Central memory CD8-positive, alpha-beta T cell (primary cell): Measurements from ENCODE around the gene SLC35B1.
"Not testable (repeated sequence)": the region's sequence is repeated elsewhere in the genome, so short reads cannot be mapped to it uniquely, and the experiment has no call there.

ENCODE experiments used
- ATAC-seq: fragments of 150-1000 bp; cut with Tn5 transposase; replicated peaks from 2 replicates; pipeline ENCODE4 v1.10.0; 2022; ENCODE audit warnings: mild to moderate bottlenecking, moderate FRiP score, moderate number of reproducible peaks; ENCODE audit not compliant: poor library complexity, severe bottlenecking; ENCODE audit errors: extremely low read depth
- DNase-seq, 2 donors: peaks; one replicate each; pipeline ENCODE4 v3.0.0; 2021; ENCODE audit warnings: low spot score in 2 of 2
- H3K27ac Mint-ChIP-seq: one replicate; pipeline ENCODE4 v1.8.0; 2022; ENCODE audit warnings: low read depth, mild to moderate bottlenecking, moderate library complexity, mixed read lengths
- H3K27me3 Mint-ChIP-seq: one replicate; pipeline ENCODE4 v1.8.0; 2022; ENCODE audit warnings: mixed read lengths
- H3K36me3 Mint-ChIP-seq: one replicate; pipeline ENCODE4 v1.8.0; 2022; ENCODE audit warnings: mild to moderate bottlenecking, moderate library complexity, mixed read lengths; ENCODE audit not compliant: insufficient read depth
- H3K4me1 Mint-ChIP-seq: one replicate; pipeline ENCODE4 v1.8.0; 2022; ENCODE audit warnings: mixed read lengths
- H3K4me3 Mint-ChIP-seq: one replicate; pipeline ENCODE4 v1.8.0; 2022; ENCODE audit warnings: mild to moderate bottlenecking, moderate library complexity, mixed read lengths
- H3K9me3 Mint-ChIP-seq: one replicate; pipeline ENCODE4 v1.8.0; 2022; ENCODE audit warnings: mixed read lengths

Gene SLC35B1

DNA sequence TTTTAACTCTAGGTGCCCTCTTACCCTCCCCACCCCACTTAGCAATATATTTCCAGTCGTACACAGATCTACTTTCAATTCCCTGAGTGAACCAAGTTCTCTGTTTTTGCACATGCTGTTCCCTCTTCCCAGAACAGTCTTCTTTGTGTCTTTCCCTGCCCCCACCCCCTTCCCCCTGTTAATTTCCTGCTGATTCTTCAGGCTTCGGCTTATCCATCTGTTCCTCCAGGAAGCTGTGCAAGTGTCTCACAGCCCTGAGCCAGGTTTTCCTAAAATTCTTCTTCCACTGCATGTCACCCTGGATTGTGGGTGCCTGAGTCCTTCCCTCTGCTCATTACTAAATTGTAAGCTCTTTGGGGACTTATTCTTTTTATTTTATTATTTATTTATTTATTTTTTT, 17.5 kb downstream of the SLC35B1 start:
- H3K27ac Mint-ChIP-seq = no peak overlapping the region
- no peak for DNase-seq
- H3K4me3 Mint-ChIP-seq = no peak overlapping the region
- no peaks in the 10 kb centered on the region for H3K9me3 Mint-ChIP-seq
- ATAC-seq = no peak
- H3K4me1 Mint-ChIP-seq = peaks cover 42% of the 10 kb centered on the region
- H3K36me3 Mint-ChIP-seq = peaks cover 11% of the 10 kb centered on the region
- no peaks in the 10 kb centered on the region for H3K27me3 Mint-ChIP-seq

DNA sequence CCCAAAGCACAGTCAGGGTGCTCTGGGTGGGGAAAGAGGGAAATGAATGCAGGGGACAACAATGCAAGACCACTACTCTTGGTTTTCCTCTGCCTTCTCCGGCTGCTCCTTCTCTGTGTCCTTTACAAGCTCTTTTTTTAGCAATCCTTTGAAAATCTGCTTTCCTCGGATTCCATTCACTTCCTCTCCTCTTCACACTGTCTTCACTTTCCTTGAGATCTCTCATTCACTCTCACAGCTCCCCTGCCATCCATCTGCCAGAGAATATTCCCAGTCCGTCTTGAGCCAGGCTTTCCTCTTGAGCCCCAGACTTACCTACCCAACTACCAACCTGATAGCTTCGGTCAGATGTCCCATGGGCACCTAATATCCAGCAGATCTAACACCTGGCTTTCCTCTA, 18.9 kb downstream of the SLC35B1 start:
- no peaks in the 10 kb centered on the region for H3K9me3 Mint-ChIP-seq
- peak overlapping the region; percentile 78 for H3K4me3 Mint-ChIP-seq
- H3K36me3 Mint-ChIP-seq = peaks cover 11% of the 10 kb centered on the region
- peaks cover 38% of the 10 kb centered on the region for H3K4me1 Mint-ChIP-seq
- H3K27me3 Mint-ChIP-seq = no peaks in the 10 kb centered on the region
- DNase-seq (no peak), ATAC-seq (no peak)
- H3K27ac Mint-ChIP-seq = peak overlapping the region; percentile 89

DNA sequence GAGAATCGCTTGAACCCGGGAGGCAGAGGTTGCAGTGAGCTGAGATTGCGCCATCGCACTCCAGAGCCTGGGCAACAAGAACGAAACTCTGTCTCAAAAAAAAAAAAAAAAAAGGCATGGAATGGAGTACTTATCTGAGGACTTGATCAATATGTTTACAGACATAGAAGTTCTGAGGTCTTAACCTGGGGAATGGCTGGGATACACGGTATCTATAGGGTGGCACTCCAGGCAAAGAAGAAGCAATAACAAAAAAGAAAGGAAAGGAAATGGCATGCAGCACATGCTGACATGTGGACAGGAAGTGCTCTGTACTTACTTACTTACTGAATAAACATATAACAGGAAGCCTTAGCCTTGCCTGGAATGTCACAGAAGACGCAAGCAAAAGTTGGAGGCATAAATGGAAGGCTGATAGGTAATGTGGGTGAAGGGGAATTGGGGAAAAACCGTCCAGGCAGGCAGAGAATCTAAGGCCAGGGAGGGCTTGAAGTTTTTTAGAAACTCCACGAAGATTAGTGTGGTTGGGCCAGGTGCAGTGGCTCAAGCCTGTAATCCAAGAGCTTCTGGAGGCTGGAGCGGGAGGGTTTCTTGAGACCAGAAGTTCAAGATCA, 19.8 kb downstream of the SLC35B1 start:
- Mint-ChIP-seq H3K4me1 (peaks cover 38% of the 10 kb centered on the region), H3K4me3 (peak overlapping the region; percentile 78), H3K27me3 (no peaks in the 10 kb centered on the region), H3K9me3 (no peaks in the 10 kb centered on the region), H3K36me3 (peaks cover 7% of the 10 kb centered on the region), H3K27ac (peak overlapping the region; percentile 82)
- DNase-seq = no peak
- ATAC-seq = peak; percentile 80

DNA sequence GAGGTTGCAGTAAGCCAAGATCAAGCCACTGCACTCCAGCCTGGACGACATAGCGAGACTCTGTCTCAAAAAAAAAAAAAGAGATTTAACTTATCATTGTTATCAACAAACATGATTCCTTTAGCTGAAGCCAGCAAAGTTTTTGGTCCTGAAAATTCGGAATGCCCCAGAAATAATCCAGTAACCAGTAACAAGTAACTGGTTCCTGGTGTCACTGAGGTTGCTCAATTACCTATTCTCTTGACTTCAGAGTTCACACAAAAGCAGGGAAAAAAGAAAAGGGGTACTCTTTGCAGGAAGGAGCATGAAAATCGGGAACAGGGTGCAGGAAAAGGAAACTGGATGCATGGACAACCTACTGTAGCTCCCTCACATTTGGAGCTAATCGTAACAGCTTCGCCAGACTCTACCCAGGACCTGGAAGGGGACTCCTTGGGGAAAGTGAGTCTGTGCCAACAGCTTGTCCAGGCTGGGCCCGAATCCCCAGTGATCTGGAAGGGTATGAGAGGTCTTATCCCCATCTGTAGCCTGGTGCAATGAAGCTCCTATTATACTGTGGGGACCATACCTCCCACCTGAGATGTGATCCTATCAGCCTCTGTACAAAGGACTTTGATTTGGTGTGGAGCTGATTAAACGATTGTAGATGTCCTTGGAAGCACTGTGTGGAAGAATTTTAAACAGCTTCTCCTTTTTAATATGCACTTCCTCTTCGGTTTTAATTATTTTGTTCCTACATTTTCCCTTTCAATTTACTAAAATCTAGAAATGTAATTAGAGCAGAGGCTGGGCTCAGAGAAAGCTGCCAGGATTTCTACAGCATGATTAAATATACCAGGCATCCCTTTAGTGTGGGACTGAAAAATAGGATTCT, 26.4 kb downstream of the SLC35B1 start:
- peaks cover 21% of the 10 kb centered on the region for H3K36me3 Mint-ChIP-seq
- H3K4me3 Mint-ChIP-seq = no peak overlapping the region
- H3K27me3 Mint-ChIP-seq = no peaks in the 10 kb centered on the region
- no peaks in the 10 kb centered on the region for H3K9me3 Mint-ChIP-seq
- ATAC-seq = no peak
- DNase-seq = no peak
- H3K4me1 Mint-ChIP-seq = peaks cover 20% of the 10 kb centered on the region
- H3K27ac Mint-ChIP-seq = no peak overlapping the region

DNA sequence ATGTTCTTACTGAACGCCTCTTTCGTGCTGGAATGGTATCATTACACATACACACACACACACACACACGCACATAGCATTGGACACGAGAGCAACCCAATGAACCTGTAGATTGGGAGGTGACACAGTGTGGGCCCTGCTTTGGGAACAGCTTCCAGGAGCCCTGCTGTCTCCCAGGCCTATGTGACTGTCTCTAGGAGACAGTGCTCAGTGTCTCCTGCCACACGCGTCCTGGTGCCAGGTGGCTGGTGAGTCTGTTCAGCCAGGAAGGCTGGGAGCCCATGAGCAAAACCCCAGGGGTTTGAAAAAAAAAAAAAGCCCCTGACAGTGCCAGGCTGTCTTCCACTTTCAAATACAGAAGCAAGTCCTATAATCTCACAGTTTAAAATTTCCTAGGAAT, 27.4 kb downstream of the SLC35B1 start:
- H3K9me3 Mint-ChIP-seq = no peaks in the 10 kb centered on the region
- H3K27ac Mint-ChIP-seq = no peak overlapping the region
- DNase-seq = no peak

DNA sequence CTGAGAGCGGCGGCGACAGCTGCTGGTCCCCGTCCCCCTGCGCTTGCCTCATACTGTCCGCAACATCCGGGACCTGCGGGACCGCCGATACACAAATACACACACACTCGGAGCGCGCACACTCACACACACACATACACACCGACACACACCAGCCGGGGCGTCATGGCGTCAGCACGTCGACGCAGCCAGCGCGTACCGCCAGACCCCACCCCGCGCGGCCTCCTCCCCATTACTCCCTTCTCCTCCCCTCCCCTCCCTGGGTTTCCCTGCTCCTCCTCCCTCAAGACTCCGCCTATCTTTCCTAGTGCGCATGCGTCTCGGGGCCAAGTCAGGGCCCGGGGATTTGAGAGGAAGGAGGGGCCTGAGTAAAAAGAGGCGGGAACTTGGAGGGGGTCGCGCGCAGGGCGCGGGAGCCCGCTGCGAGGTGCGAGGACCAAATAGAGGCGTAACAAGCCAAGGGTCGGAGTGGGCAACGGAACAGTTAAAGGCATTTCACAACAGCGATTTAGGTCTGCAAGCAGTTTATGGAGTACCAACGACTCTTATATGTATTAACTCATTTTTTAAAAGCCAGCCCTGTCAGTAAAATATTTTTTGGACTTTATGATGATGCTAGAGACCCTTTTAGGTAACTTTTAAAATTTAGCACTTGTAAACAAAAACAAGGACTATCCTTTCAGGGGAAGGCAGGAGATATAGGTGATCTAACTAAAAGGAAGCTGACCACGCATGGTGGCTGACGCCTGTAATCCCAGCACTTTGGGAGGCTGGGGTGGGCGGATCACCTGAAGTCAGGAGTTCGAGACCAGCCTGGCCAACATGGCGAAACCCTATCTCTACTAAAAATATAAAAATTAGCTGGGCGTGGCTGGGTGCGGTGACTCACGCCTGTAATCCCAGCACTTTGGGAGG, 29.6 kb downstream of the SLC35B1 start, which contains the start of gene SPOP:
Gene SPOP, minus strand, starts transcription at position 165 of the 915 bp plus-strand sequence. CDS start 55,287 bp downstream, outside the sequence.
- H3K36me3 Mint-ChIP-seq = peaks cover 37% of the 10 kb centered on the region
- H3K4me3 Mint-ChIP-seq = peak within 1 kb of the TSS; percentile 78
- H3K27ac Mint-ChIP-seq = peak within 1 kb of the TSS; percentile 94
- H3K27me3 Mint-ChIP-seq = no peaks in the 10 kb centered on the region
- no peaks in the 10 kb centered on the region for H3K9me3 Mint-ChIP-seq
- DNase-seq (peak; percentile 96 to 98), ATAC-seq (peak; percentile 88)
- H3K4me1 Mint-ChIP-seq = peaks cover 42% of the 10 kb centered on the region

More for the DNA sequence above, 27.4 kb downstream of the SLC35B1 start:
- Mint-ChIP-seq H3K36me3 (peaks cover 26% of the 10 kb centered on the region), H3K4me1 (peaks cover 29% of the 10 kb centered on the region), H3K27me3 (no peaks in the 10 kb centered on the region), H3K4me3 (no peak overlapping the region)
- no peak for ATAC-seq

DNA sequence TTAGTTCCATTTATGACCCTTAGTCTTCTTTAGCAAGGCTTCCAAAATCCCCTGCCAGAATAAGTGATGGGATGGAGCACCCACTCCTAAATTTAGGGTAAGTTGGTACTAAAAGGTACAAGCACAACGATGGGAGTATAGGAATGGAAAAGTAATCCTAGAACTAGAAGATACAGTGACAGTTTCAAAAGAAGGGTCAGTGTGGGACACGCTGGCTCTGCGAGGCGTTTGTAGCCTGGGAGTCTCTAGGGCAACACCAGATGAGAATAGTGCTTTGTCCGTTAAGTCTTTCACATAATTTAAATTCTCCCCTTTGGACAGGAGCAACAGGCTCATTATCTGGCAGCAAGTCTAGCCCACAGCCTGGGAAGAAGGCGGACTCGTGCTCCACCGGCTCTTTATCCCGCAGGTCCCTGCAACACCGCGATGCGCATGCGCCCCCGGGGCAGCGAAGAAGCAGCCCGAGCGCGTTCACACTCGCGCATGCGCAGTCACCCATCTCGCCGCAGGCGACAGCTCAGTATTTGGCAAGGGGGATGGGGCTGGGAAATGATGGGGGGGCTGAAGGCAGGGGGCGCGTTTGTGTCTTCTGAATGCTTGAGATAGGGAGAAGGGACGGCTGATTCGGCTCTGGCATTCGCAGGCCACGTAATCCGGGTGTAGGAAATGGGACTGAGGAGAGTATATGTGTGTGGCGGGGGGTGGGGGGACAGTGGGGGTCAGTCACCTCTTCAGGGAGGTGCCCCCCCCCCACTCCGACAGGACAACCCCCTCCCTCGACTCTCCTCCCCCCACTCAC, 30.4 kb downstream of the SLC35B1 start:
- peak overlapping the region; percentile 94 for H3K27ac Mint-ChIP-seq
- DNase-seq (peak; percentile 88 to 92), ATAC-seq (peak; percentile 55)
- H3K4me3 Mint-ChIP-seq = peak overlapping the region; percentile 78
- H3K4me1 Mint-ChIP-seq = peaks cover 48% of the 10 kb centered on the region
- no peaks in the 10 kb centered on the region for H3K9me3 Mint-ChIP-seq
- no peaks in the 10 kb centered on the region for H3K27me3 Mint-ChIP-seq
- peaks cover 37% of the 10 kb centered on the region for H3K36me3 Mint-ChIP-seq

DNA sequence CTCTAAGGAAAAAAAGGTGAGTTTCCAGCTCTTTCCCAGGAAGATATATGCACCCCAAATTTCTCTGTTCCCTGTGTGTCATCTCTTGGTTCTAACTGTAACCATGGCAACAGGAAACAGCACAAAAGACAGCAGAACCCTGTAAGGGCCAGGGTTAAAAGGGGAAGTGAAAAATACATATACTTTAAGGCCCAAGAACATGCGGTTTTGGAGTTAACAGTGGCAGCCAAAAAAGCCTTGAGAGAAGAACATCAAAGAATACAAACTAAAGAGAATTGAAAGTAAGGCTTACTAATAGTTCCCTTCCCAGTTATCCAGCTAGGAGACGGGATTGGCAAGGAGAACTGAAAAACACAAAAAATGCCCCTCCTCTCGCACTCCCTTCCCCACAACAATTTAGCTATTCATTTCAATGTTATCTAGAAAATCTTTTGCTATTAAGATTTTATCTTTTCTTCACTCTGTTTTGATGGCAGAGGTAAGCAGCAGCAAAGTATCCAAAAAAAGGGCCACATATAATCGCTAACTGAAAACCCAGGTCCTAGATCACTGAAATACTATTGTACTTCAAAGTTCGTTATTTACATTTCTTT, 31.4 kb downstream of the SLC35B1 start:
- H3K27me3 Mint-ChIP-seq = no peaks in the 10 kb centered on the region
- H3K4me3 Mint-ChIP-seq = peak overlapping the region; percentile 78
- H3K36me3 Mint-ChIP-seq = peaks cover 39% of the 10 kb centered on the region
- ATAC-seq = peak; percentile 43
- peaks cover 53% of the 10 kb centered on the region for H3K4me1 Mint-ChIP-seq
- peak overlapping the region; percentile 94 for H3K27ac Mint-ChIP-seq
- H3K9me3 Mint-ChIP-seq = no peaks in the 10 kb centered on the region
- peak in 1 of 2 donors; percentile 31 for DNase-seq

DNA sequence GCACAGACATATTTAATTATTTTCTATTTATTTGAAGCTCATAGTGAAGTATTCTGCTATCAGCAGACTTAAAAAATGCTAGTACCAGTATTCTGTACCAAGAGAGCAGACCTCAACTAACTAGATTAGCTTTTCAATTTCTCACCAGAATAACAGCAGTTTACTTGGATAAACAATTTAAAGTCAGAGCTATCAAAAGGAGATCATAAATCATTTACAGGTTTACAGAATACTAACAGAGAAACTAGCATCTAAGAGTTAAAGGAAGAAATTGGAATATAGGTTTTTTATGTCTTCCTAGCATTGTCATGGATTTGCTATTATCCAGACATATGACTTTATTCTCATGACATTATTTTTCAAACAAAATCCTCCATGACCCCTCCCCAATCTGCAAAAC, 33.3 kb downstream of the SLC35B1 start:
- Mint-ChIP-seq H3K4me3 (no peak overlapping the region), H3K36me3 (peaks cover 39% of the 10 kb centered on the region), H3K4me1 (peaks cover 53% of the 10 kb centered on the region), H3K27ac (peak overlapping the region; percentile 94), H3K9me3 (no peaks in the 10 kb centered on the region), H3K27me3 (no peaks in the 10 kb centered on the region)
- ATAC-seq (no peak), DNase-seq (no peak)

DNA sequence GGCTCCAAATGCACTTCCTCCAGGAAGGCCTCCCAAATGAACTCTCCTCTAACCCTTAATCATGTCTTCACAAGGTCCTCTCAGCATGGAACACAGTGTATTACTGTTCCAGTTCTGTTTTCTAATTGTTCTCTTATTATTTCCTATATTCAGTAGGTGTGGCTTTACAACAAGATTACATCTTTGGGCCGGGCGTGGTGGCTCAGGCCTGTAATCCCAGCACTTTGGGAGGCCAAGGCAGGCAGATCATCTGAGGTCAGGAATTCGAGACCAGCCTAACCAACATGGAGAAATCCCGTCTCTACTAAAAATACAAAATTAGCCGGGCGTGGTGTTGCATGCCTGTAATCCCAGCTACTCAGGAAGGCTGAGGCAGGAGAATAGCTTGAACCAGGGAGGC, 34.1 kb downstream of the SLC35B1 start:
- H3K27ac Mint-ChIP-seq, H3K27me3 Mint-ChIP-seq, H3K9me3 Mint-ChIP-seq, ATAC-seq, DNase-seq, H3K4me3 Mint-ChIP-seq: not testable (repeated sequence)
- H3K4me1 Mint-ChIP-seq = peaks cover 53% of the 10 kb centered on the region
- H3K36me3 Mint-ChIP-seq = peaks cover 37% of the 10 kb centered on the region

DNA sequence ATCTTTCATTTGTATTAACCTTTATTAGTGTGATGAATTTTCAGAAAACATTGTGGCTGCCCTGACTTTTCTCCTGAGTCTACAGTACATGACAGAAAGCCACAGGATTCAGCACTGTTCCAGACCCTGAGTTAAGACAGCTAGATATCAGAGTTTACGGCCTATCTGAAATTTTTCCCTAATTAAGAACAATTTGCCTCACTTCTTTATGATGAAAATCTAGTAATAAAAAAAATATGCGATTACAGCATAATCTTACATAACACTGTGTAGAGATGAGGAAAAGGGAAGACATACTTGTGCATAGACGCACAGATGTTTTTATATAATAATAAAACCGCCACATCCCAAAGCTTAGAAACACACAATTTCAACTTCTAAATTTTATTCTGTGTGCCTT, 37.1 kb downstream of the SLC35B1 start:
- no peaks in the 10 kb centered on the region for H3K9me3 Mint-ChIP-seq
- no peak overlapping the region for H3K4me3 Mint-ChIP-seq
- peaks cover 24% of the 10 kb centered on the region for H3K36me3 Mint-ChIP-seq
- no peak overlapping the region for H3K27ac Mint-ChIP-seq
- no peaks in the 10 kb centered on the region for H3K27me3 Mint-ChIP-seq
- H3K4me1 Mint-ChIP-seq = peaks cover 26% of the 10 kb centered on the region
- DNase-seq = no peak
- ATAC-seq = no peak
